GM19193 (cell line): ENCODE results near the gene RIIAD1.

Experiments used
- POLR2A ChIP-seq: IDR thresholded peaks from 4 replicates; pipeline ENCODE4 v1.6.1; 2011; ENCODE audit not compliant: insufficient read depth, insufficient read length; ENCODE audit errors: extremely low read depth

The RIIAD1 gene

GRCh38 chr1:151720974-151721787 is at the start of gene RIIAD1:
Gene RIIAD1, plus strand, starts transcription at chr1:151721522. Its CDS starts 15 bp downstream, at chr1:151721537.
- TF ChIP-seq POLR2A: no peak

GRCh38 chr1:151673407-151673806 is 47.9 kb upstream of the RIIAD1 start:
- no peak for TF ChIP-seq POLR2A

- TF ChIP-seq POLR2A: no peak
Observed at GRCh38 chr1:151680391-151680790, 40.9 kb upstream of the RIIAD1 start.

- TF ChIP-seq POLR2A: no peak
Observed at GRCh38 chr1:151680826-151681225, 40.5 kb upstream of the RIIAD1 start.

- TF ChIP-seq POLR2A: no peak
Observed at GRCh38 chr1:151681923-151682322, 39.4 kb upstream of the RIIAD1 start.

- TF ChIP-seq POLR2A: no peak
Observed at GRCh38 chr1:151684128-151684527, 37.2 kb upstream of the RIIAD1 start.

- no peak for TF ChIP-seq POLR2A
Observed at GRCh38 chr1:151686561-151686960, 34.8 kb upstream of the RIIAD1 start.

- no peak for TF ChIP-seq POLR2A
Observed at GRCh38 chr1:151689494-151689893, 31.8 kb upstream of the RIIAD1 start.

GRCh38 chr1:151692226-151692625 is 29.1 kb upstream of the RIIAD1 start:
- TF ChIP-seq POLR2A: no peak

- no peak for TF ChIP-seq POLR2A
Observed at GRCh38 chr1:151693057-151693651, 28.2 kb upstream of the RIIAD1 start.

- TF ChIP-seq POLR2A: no peak
Observed at GRCh38 chr1:151701515-151701914, 19.8 kb upstream of the RIIAD1 start.

- TF ChIP-seq POLR2A: no peak
Observed at GRCh38 chr1:151702936-151703335, 18.4 kb upstream of the RIIAD1 start.

- no peak for TF ChIP-seq POLR2A
Observed at GRCh38 chr1:151703813-151704212, 17.5 kb upstream of the RIIAD1 start.

- no peak for TF ChIP-seq POLR2A
Observed at GRCh38 chr1:151704246-151704645, 17.1 kb upstream of the RIIAD1 start.

- no peak for TF ChIP-seq POLR2A
Observed at GRCh38 chr1:151705146-151705545, 16.2 kb upstream of the RIIAD1 start.
